ENCODE data around the gene CRYBG1. TPM values are rescaled to one million over a fixed set of nuclear protein-coding genes. Genes with fewer than 3 reads are reported as not detected.
A peak's percentile ranks its signal among the peaks of the same experiment; 100 is the strongest.

CRYBG1 gene
- total RNA-seq, 1 donor from 2014 or later = 3.0 TPM

- peaks cover 12% of the 10 kb centered on the region for H3K27me3 Mint-ChIP-seq
- DNase-seq (ENCODE audit: low spot score, unreplicated experiment) = peak; percentile 23
- peaks cover 3% of the 10 kb centered on the region for H3K4me1 Mint-ChIP-seq (ENCODE audit: low read depth)
- peak; percentile 80 for TF ChIP-seq CTCF (IDR thresholded peaks at IDR 0.05; ENCODE audit: unreplicated experiment)
- no peaks in the 10 kb centered on the region for H3K9me3 Mint-ChIP-seq (ENCODE audit: low read depth)
- H3K27ac Mint-ChIP-seq = no peak overlapping the region
- H3K4me3 Mint-ChIP-seq (ENCODE audit: low read depth) = no peak overlapping the region
- no peaks in the 10 kb centered on the region for H3K36me3 Mint-ChIP-seq (ENCODE audit: insufficient read depth)
Measured at GRCh38 chr6:106339334-106340029, 21.0 kb upstream of the CRYBG1 start.

GRCh38 chr6:106347219-106347618, 13.3 kb upstream of the CRYBG1 start:
- peaks cover 4% of the 10 kb centered on the region for H3K9me3 Mint-ChIP-seq (ENCODE audit: low read depth)

GRCh38 chr6:106356378-106356777, 4.1 kb upstream of the CRYBG1 start:
- H3K9me3 Mint-ChIP-seq (ENCODE audit: low read depth) = peaks cover 5% of the 10 kb centered on the region
- H3K27me3 Mint-ChIP-seq = peaks cover 28% of the 10 kb centered on the region
- no peak for TF ChIP-seq CTCF (IDR thresholded peaks at IDR 0.05; ENCODE audit: unreplicated experiment)
- H3K4me1 Mint-ChIP-seq (ENCODE audit: low read depth) = peaks cover 1% of the 10 kb centered on the region
- no peak overlapping the region for H3K4me3 Mint-ChIP-seq (ENCODE audit: low read depth)
- H3K36me3 Mint-ChIP-seq (ENCODE audit: insufficient read depth) = peaks cover 3% of the 10 kb centered on the region
- DNase-seq (ENCODE audit: low spot score, unreplicated experiment) = no peak
- H3K27ac Mint-ChIP-seq = no peak overlapping the region

More at GRCh38 chr6:106347219-106347618, 13.3 kb upstream of the CRYBG1 start:
- Mint-ChIP-seq H3K27me3 (no peaks in the 10 kb centered on the region), H3K36me3 (ENCODE audit: insufficient read depth) (no peaks in the 10 kb centered on the region), H3K4me3 (ENCODE audit: low read depth) (no peak overlapping the region), H3K4me1 (ENCODE audit: low read depth) (peaks cover 12% of the 10 kb centered on the region), H3K27ac (no peak overlapping the region)
- DNase-seq (ENCODE audit: low spot score, unreplicated experiment) = no peak
- TF ChIP-seq CTCF (IDR thresholded peaks at IDR 0.05; ENCODE audit: unreplicated experiment) = no peak

GRCh38 chr6:106359959-106360409, 533 bp upstream of the CRYBG1 start:
- Mint-ChIP-seq H3K27me3 (peaks cover 32% of the 10 kb centered on the region), H3K4me3 (ENCODE audit: low read depth) (peak overlapping the region; percentile 72), H3K36me3 (ENCODE audit: insufficient read depth) (no peaks in the 10 kb centered on the region), H3K9me3 (ENCODE audit: low read depth) (no peaks in the 10 kb centered on the region), H3K4me1 (ENCODE audit: low read depth) (peaks cover 1% of the 10 kb centered on the region), H3K27ac (peak overlapping the region; percentile 83)
- TF ChIP-seq CTCF (IDR thresholded peaks at IDR 0.05; ENCODE audit: unreplicated experiment) = no peak
- no peak for DNase-seq (ENCODE audit: low spot score, unreplicated experiment)

- no peak for TF ChIP-seq CTCF (IDR thresholded peaks at IDR 0.05; ENCODE audit: unreplicated experiment)
- peak overlapping the region; percentile 86 for H3K4me3 Mint-ChIP-seq (ENCODE audit: low read depth)
- peak overlapping the region; percentile 67 for H3K27ac Mint-ChIP-seq
- H3K9me3 Mint-ChIP-seq (ENCODE audit: low read depth) = no peaks in the 10 kb centered on the region
- H3K27me3 Mint-ChIP-seq = peaks cover 25% of the 10 kb centered on the region
- H3K36me3 Mint-ChIP-seq (ENCODE audit: insufficient read depth) = no peaks in the 10 kb centered on the region
- DNase-seq (ENCODE audit: low spot score, unreplicated experiment) = no peak
- peaks cover 1% of the 10 kb centered on the region for H3K4me1 Mint-ChIP-seq (ENCODE audit: low read depth)
Measured at GRCh38 chr6:106360989-106361430, 493 bp downstream of the CRYBG1 start.
